Measurements from ENCODE around the gene ANKMY1.

DNA sequence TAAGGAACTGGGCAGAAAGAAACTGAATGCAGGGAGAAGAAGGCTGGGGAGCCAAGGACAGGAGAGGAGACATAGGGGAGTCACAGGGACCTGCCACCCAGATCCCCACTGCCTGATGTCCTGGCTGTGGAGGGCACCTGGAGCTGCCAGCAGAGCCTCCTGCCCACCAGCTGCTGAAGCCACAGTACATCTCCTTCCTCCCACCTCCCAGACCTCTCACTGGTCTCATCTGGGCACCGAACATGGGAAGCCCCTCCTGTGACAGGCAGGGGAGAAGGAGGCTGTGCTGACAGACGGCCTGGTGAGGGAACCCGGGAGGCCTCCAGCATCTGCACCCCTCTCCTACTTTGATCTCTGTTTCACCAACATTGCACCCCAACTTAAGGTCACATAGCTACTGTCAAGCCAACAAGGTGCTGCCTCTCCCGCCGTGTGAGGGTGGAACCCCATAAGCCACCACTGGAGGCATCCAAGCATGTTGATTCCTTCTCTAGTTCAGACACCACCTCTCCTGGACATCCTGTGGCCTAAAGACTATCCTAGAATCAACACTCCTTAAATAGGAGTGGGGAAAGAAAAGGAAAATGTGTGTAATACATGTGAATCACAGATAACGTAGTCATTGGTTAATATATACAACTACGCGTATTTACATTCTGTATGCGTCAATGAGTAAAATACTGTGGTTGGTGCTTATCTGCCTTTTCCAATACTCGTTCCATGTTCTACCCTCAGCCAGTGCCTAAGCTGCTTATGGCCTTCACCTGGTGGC is 7.0 kb upstream of the ANKMY1 start:
- TF ChIP-seq CTCF (IDR thresholded peaks at IDR 0.05) (no peak), POLR2A (IDR thresholded peaks at IDR 0.05) (no peak)
